SK-N-SH (cell line): ENCODE data around the gene SLC25A29.

Experiments used
- EP300 ChIP-seq, 2 experiments: IDR thresholded peaks; 2 replicates each; pipeline versions ENCODE4 v1.4.0 to v1.6.1; 2012; ENCODE audit warnings: borderline replicate concordance in 1 of 2, low read depth in 1 of 2, low read length in 1 of 2
- FOXM1 ChIP-seq: IDR thresholded peaks from 2 replicates; pipeline ENCODE4 v1.4.0; 2012; ENCODE audit warnings: low read depth, mild to moderate bottlenecking
- GABPA ChIP-seq: IDR thresholded peaks from 2 replicates; pipeline ENCODE4 v1.4.0; 2012; ENCODE audit warnings: low read depth, mild to moderate bottlenecking
- MAX ChIP-seq: IDR thresholded peaks from 2 replicates; pipeline ENCODE4 v1.4.0; 2012; ENCODE audit warnings: low read depth
- MXI1 ChIP-seq: IDR thresholded peaks from 2 replicates; pipeline ENCODE4 v1.6.1; 2012; ENCODE audit warnings: mild to moderate bottlenecking, low read depth, low read length, improper control_type of control experiment
- POLR2AphosphoS5 ChIP-seq: IDR thresholded peaks from 2 replicates; pipeline ENCODE4 v1.6.1; 2012; ENCODE audit warnings: low read depth, low read length
- SMC3 ChIP-seq: IDR thresholded peaks from 2 replicates; pipeline ENCODE4 v1.6.1; 2012; ENCODE audit warnings: low read depth, low read length, improper control_type of control experiment
- TAF1 ChIP-seq: IDR thresholded peaks from 2 replicates; pipeline ENCODE4 v1.6.1; 2012; ENCODE audit warnings: low read depth, mild to moderate bottlenecking, low read length, moderate library complexity, borderline replicate concordance
- TF ChIP-seq, protein P1 (sequence below): fragments of 200-600 bp; sonication (generic); IDR thresholded peaks from 2 replicates; pipeline ENCODE4 v1.6.1; 2017; ENCODE audit warnings: antibody characterized with exemption, mild to moderate bottlenecking, moderate library complexity
- TF ChIP-seq, protein P2 (sequence below): IDR thresholded peaks from 2 replicates; pipeline ENCODE4 v1.6.1; 2012; ENCODE audit warnings: mild to moderate bottlenecking, low read depth, low read length, moderate library complexity

- TF ChIP-seq TAF1: no peak
- TF ChIP-seq SMC3: no peak
- TF ChIP-seq FOXM1: no peak
- TF ChIP-seq MAX: no peak
- TF ChIP-seq GABPA: no peak
- no peak for TF ChIP-seq MXI1
- no peak for TF ChIP-seq EP300 (IDR thresholded peaks at IDR 0.05; ENCODE audit: borderline replicate concordance in 1 of 2, low read depth in 1 of 2, low read length in 1 of 2)
- TF ChIP-seq, protein P1, sequence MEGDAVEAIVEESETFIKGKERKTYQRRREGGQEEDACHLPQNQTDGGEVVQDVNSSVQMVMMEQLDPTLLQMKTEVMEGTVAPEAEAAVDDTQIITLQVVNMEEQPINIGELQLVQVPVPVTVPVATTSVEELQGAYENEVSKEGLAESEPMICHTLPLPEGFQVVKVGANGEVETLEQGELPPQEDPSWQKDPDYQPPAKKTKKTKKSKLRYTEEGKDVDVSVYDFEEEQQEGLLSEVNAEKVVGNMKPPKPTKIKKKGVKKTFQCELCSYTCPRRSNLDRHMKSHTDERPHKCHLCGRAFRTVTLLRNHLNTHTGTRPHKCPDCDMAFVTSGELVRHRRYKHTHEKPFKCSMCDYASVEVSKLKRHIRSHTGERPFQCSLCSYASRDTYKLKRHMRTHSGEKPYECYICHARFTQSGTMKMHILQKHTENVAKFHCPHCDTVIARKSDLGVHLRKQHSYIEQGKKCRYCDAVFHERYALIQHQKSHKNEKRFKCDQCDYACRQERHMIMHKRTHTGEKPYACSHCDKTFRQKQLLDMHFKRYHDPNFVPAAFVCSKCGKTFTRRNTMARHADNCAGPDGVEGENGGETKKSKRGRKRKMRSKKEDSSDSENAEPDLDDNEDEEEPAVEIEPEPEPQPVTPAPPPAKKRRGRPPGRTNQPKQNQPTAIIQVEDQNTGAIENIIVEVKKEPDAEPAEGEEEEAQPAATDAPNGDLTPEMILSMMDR: no peak
- no peak for TF ChIP-seq POLR2AphosphoS5
- TF ChIP-seq, protein P2, sequence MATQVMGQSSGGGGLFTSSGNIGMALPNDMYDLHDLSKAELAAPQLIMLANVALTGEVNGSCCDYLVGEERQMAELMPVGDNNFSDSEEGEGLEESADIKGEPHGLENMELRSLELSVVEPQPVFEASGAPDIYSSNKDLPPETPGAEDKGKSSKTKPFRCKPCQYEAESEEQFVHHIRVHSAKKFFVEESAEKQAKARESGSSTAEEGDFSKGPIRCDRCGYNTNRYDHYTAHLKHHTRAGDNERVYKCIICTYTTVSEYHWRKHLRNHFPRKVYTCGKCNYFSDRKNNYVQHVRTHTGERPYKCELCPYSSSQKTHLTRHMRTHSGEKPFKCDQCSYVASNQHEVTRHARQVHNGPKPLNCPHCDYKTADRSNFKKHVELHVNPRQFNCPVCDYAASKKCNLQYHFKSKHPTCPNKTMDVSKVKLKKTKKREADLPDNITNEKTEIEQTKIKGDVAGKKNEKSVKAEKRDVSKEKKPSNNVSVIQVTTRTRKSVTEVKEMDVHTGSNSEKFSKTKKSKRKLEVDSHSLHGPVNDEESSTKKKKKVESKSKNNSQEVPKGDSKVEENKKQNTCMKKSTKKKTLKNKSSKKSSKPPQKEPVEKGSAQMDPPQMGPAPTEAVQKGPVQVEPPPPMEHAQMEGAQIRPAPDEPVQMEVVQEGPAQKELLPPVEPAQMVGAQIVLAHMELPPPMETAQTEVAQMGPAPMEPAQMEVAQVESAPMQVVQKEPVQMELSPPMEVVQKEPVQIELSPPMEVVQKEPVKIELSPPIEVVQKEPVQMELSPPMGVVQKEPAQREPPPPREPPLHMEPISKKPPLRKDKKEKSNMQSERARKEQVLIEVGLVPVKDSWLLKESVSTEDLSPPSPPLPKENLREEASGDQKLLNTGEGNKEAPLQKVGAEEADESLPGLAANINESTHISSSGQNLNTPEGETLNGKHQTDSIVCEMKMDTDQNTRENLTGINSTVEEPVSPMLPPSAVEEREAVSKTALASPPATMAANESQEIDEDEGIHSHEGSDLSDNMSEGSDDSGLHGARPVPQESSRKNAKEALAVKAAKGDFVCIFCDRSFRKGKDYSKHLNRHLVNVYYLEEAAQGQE: no peak
Observed at GRCh38 chr14:100293497-100294212, 12.6 kb downstream of the SLC25A29 start.
